Activated CD8-positive, alpha-beta T cell treated with anti-CD3 and anti-CD28 coated beads for 36 hours (primary cell): ENCODE results near the gene OR1J4. TPM values are rescaled to one million over a fixed set of nuclear protein-coding genes. Genes with fewer than 3 reads are reported as not detected.

Experiments used
- ATAC-seq: fragments of 200-7000 bp; cut with Tn5 transposase; one replicate; pipeline ENCODE4 v1.10.0; 2021; ENCODE audit warnings: mild to moderate bottlenecking, moderate library complexity
- CTCF ChIA-PET: fragments of 350-600 bp; sonication (Branson Sonifier 250); formaldehyde crosslinking; loops from one replicate; lab custom pipeline; 2021; ENCODE audit warnings: antibody characterized with exemption; lab: Charles Lee
- POLR2A ChIA-PET: fragments of 350-600 bp; sonication (Branson Sonifier 250); formaldehyde crosslinking; loops from one replicate; lab custom pipeline; 2021; ENCODE audit warnings: antibody characterized with exemption; lab: Charles Lee
- DNase-seq: peaks from one replicate; pipeline ENCODE4 v3.0.0-alpha.2; 2020
- H3K27ac Mint-ChIP-seq: one replicate; pipeline ENCODE4 v1.8.0; 2021; ENCODE audit warnings: mild to moderate bottlenecking, mixed read lengths
- H3K27me3 Mint-ChIP-seq: one replicate; pipeline ENCODE4 v1.8.0; 2021; ENCODE audit warnings: mixed read lengths
- H3K36me3 Mint-ChIP-seq: one replicate; pipeline ENCODE4 v1.8.0; 2021; ENCODE audit warnings: low read depth, mixed read lengths
- H3K4me1 Mint-ChIP-seq: one replicate; pipeline ENCODE4 v1.8.0; 2021; ENCODE audit warnings: low read depth, mixed read lengths
- H3K4me3 Mint-ChIP-seq: one replicate; pipeline ENCODE4 v1.8.0; 2021; ENCODE audit warnings: mild to moderate bottlenecking, moderate library complexity, mixed read lengths
- H3K9me3 Mint-ChIP-seq: one replicate; pipeline ENCODE4 v1.8.0; 2021; ENCODE audit warnings: mixed read lengths
- CTCF ChIP-seq: fragments of 200-600 bp; IDR thresholded peaks from one replicate; pipeline ENCODE4 v1.8.0; 2022; ENCODE audit warnings: antibody characterized with exemption, mild to moderate bottlenecking
- intact Hi-C: fragments of 100-400 bp; cut with micrococcal nuclease; formaldehyde crosslinking; loops from one replicate; pipeline ENCODE4 v1.10.0; 2022
- total RNA-seq, 2 experiments: library from RNA; stranded (reverse); gene quantifications; one replicate each; pipeline ENCODE4 v1.2.3, GENCODE V29; 2021

Gene OR1J4
- total RNA-seq, 2 experiments from 2014 or later = not detected

- Mint-ChIP-seq H3K27me3 (peaks cover 4% of the 10 kb centered on the region), H3K4me3 (no peak overlapping the region), H3K36me3 (no peaks in the 10 kb centered on the region), H3K4me1 (no peaks in the 10 kb centered on the region), H3K9me3 (peaks cover 6% of the 10 kb centered on the region), H3K27ac (no peak overlapping the region)
- ChIA-PET CTCF (no interaction called here), POLR2A (no interaction called here)
- no peak for TF ChIP-seq CTCF
- intact Hi-C loops = no loop called here
- no peak for ATAC-seq
- no peak for DNase-seq
Measured at GRCh38 chr9:122538757-122539156, 19.8 kb downstream of the OR1J4 start.

- CTCF ChIA-PET = no interaction called here
- peaks cover 16% of the 10 kb centered on the region for H3K27me3 Mint-ChIP-seq
- H3K4me3 Mint-ChIP-seq = no peak overlapping the region
- no peak overlapping the region for H3K27ac Mint-ChIP-seq
- intact Hi-C loops = no loop called here
- no peaks in the 10 kb centered on the region for H3K9me3 Mint-ChIP-seq
- no peaks in the 10 kb centered on the region for H3K4me1 Mint-ChIP-seq
- DNase-seq (no peak), ATAC-seq (no peak)
- POLR2A ChIA-PET = no interaction called here
- TF ChIP-seq CTCF = no peak
- H3K36me3 Mint-ChIP-seq = no peaks in the 10 kb centered on the region
Measured at GRCh38 chr9:122546196-122546595, 27.3 kb downstream of the OR1J4 start.

GRCh38 chr9:122551371-122551770, 32.4 kb downstream of the OR1J4 start:
- Mint-ChIP-seq H3K9me3 (no peaks in the 10 kb centered on the region), H3K36me3 (no peaks in the 10 kb centered on the region), H3K4me1 (no peaks in the 10 kb centered on the region), H3K27me3 (peaks cover 22% of the 10 kb centered on the region), H3K4me3 (no peak overlapping the region), H3K27ac (no peak overlapping the region)
- POLR2A ChIA-PET = no interaction called here
- CTCF ChIA-PET = no interaction called here
- ATAC-seq (no peak), DNase-seq (no peak)
- TF ChIP-seq CTCF = no peak
- intact Hi-C loops = no loop called here

- Mint-ChIP-seq H3K9me3 (no peaks in the 10 kb centered on the region), H3K27ac (no peak within 1 kb of the TSS), H3K4me3 (no peak within 1 kb of the TSS), H3K4me1 (no peaks in the 10 kb centered on the region), H3K36me3 (no peaks in the 10 kb centered on the region), H3K27me3 (peaks cover 17% of the 10 kb centered on the region)
- intact Hi-C loops = no loop called here
- DNase-seq (no peak), ATAC-seq (no peak)
- no peak for TF ChIP-seq CTCF
- ChIA-PET POLR2A (interaction anchor here (1.2 kb wide), 1 partner anchor 23 kb away, joined by 3 read pairs; no protein-coding TSS in a partner anchor), CTCF (no interaction called here)
Measured at GRCh38 chr9:122552812-122553211, 33.9 kb downstream of the OR1J4 start, which contains the start of gene OR1N2. TSS of gene OR1N2 (plus strand) at chr9:122553112. CDS start at chr9:122553212, 100 bp downstream.

GRCh38 chr9:122561446-122561845, 42.5 kb downstream of the OR1J4 start:
- ATAC-seq = no peak
- peaks cover 9% of the 10 kb centered on the region for H3K27me3 Mint-ChIP-seq

More at GRCh38 chr9:122561446-122561845, 42.5 kb downstream of the OR1J4 start:
- CTCF ChIA-PET = interaction anchor here (1.2 kb wide), 1 partner anchor 63 kb away, joined by 3 read pairs; no protein-coding TSS in a partner anchor
- intact Hi-C loops = no loop called here
- no peak for TF ChIP-seq CTCF
- Mint-ChIP-seq H3K4me1 (peaks cover 12% of the 10 kb centered on the region), H3K36me3 (no peaks in the 10 kb centered on the region), H3K27ac (no peak overlapping the region), H3K9me3 (peaks cover 7% of the 10 kb centered on the region), H3K4me3 (no peak overlapping the region)
- DNase-seq = no peak
- POLR2A ChIA-PET = no interaction called here
